HCT116 (cell line): Measurements from ENCODE around the gene AGBL1. TPM values are rescaled to one million over a fixed set of nuclear protein-coding genes. Genes with fewer than 3 reads are reported as not detected.

Experiments used
- ATAC-seq: fragments of 200-7000 bp; cut with Tn5 transposase; 2 replicates; pipeline ENCODE4 v1.9.1; 2020; ENCODE audit warnings: mild to moderate bottlenecking, moderate library complexity
- BruUV-seq: library from RNA; stranded (reverse); fragments of 400-500 nt; replicated peaks from 2 replicates; lab custom pipeline; 2021; lab: Mats Ljungman, UMichigan
- CTCF ChIA-PET: fragments of 300-600 bp; sonication (Branson Sonifier 250); formaldehyde crosslinking; loops from one replicate; lab custom pipeline; 2021; ENCODE audit warnings: antibody characterized with exemption; lab: Charles Lee
- POLR2A ChIA-PET: fragments of 300-600, 350-600 bp; sonication (Branson Sonifier 250); formaldehyde crosslinking; loops from one replicate; lab custom pipeline; 2021; ENCODE audit warnings: antibody characterized with exemption; lab: Charles Lee
- RAD21 ChIA-PET, 2 experiments: fragments of 300-600 bp; sonication (Branson Sonifier 250); formaldehyde crosslinking; loops; one replicate each; lab custom pipeline; 2023; ENCODE audit warnings: low total read pairs in 2 of 2; ENCODE audit not compliant: uncharacterized antibody in 2 of 2, unreplicated experiment in 2 of 2, low non-redundant PET in 1 of 2; lab: Charles Lee
- DNase-seq: peaks from one replicate; pipeline ENCODE4 v3.0.0-alpha.2; 2010; ENCODE audit warnings: low read depth, low spot score
- H2AFZ ChIP-seq: fragments of 200-600 bp; shearing (Covaris generic), sonication (generic); 2 replicates; pipeline ENCODE4 v1.6.1; 2017; ENCODE audit warnings: low read depth, mixed run types, mixed read lengths, antibody characterized with exemption, low read length; ENCODE audit not compliant: poor library complexity, severe bottlenecking
- H3K27ac ChIP-seq: 2 replicates; pipeline ENCODE4 v1.5.1; 2012; ENCODE audit warnings: low read depth, low read length
- H3K27me3 ChIP-seq: fragments of 200-600 bp; sonication (generic); 2 replicates; pipeline ENCODE4 v1.6.1; 2016; ENCODE audit warnings: mixed run types, low read length, mixed read lengths; ENCODE audit not compliant: insufficient read depth
- H3K36me3 ChIP-seq, 2 experiments: fragments of 200-500 bp in 1 of 2; fragments of 200-600 bp in 1 of 2; sonication (Bioruptor generic) in 1 of 2; sonication (generic) in 1 of 2; 2 replicates each; pipeline versions ENCODE4 v1.5.1 to v1.6.1; 2014 to 2016; ENCODE audit warnings: low read length in 2 of 2, inconsistent platforms in 1 of 2, mixed read lengths in 1 of 2, mixed run types in 1 of 2; ENCODE audit not compliant: insufficient read depth in 2 of 2, control insufficient read depth in 1 of 2
- H3K4me1 ChIP-seq, 2 experiments: fragments of 200-600 bp in 1 of 2; sonication (generic) in 1 of 2; 2 replicates each; pipeline versions ENCODE4 v1.5.1 to v1.6.1; 2012 to 2017; ENCODE audit warnings: low read length in 2 of 2, inconsistent platforms in 1 of 2, mild to moderate bottlenecking in 1 of 2, mixed read lengths in 1 of 2, mixed run types in 1 of 2, moderate library complexity in 1 of 2; ENCODE audit not compliant: insufficient read depth in 2 of 2, control insufficient read depth in 1 of 2
- H3K4me2 ChIP-seq: fragments of 200-600 bp; sonication (generic); 2 replicates; pipeline ENCODE4 v1.6.1; 2017; ENCODE audit warnings: mixed run types, low read length, mixed read lengths
- H3K4me3 ChIP-seq, 2 experiments: fragments of 200-600 bp in 1 of 2; sonication (generic) in 1 of 2; replicated peaks in 1 of 2; 2 replicates each; pipeline ENCODE4 v1.5.1; 2011 to 2016; ENCODE audit warnings: low read length in 2 of 2, control low read depth in 1 of 2, low read depth in 1 of 2, mild to moderate bottlenecking in 1 of 2, mixed read lengths in 1 of 2, mixed run types in 1 of 2
- H3K79me2 ChIP-seq: fragments of 200-600 bp; sonication (generic); 2 replicates; pipeline ENCODE4 v1.6.1; 2017; ENCODE audit warnings: mild to moderate bottlenecking, mixed run types, low read length, moderate library complexity, mixed read lengths; ENCODE audit not compliant: insufficient read depth
- H3K9ac ChIP-seq: fragments of 200-600 bp; sonication (generic); 2 replicates; pipeline ENCODE4 v1.6.1; 2016; ENCODE audit warnings: low read length, mixed read lengths
- H3K9me2 ChIP-seq: fragments of 200-600 bp; sonication (generic), shearing (Covaris generic); 2 replicates; pipeline ENCODE4 v1.6.1; 2017; ENCODE audit warnings: mixed run types, mild to moderate bottlenecking, moderate library complexity; ENCODE audit not compliant: insufficient read depth
- H3K9me3 ChIP-seq, 2 experiments: fragments of 200-500 bp in 1 of 2; fragments of 200-600 bp in 1 of 2; sonication (Bioruptor generic) in 1 of 2; sonication (generic) in 1 of 2; 2 replicates each; pipeline ENCODE4 v1.6.1; 2014 to 2017; ENCODE audit warnings: low read length in 2 of 2, mixed read lengths in 2 of 2, inconsistent platforms in 1 of 2, low read depth in 1 of 2, mild to moderate bottlenecking in 1 of 2, mixed run types in 1 of 2, moderate library complexity in 1 of 2; ENCODE audit not compliant: control insufficient read depth in 1 of 2, insufficient read depth in 1 of 2
- H4K20me1 ChIP-seq: fragments of 200-600 bp; sonication (generic), shearing (Covaris generic); 2 replicates; pipeline ENCODE4 v1.6.1; 2017; ENCODE audit warnings: mixed run types, mild to moderate bottlenecking, moderate library complexity; ENCODE audit not compliant: insufficient read depth
- ATF3 ChIP-seq: IDR thresholded peaks from 2 replicates; pipeline ENCODE4 v1.6.1; 2012
- CEBPB ChIP-seq: IDR thresholded peaks from 2 replicates; pipeline ENCODE4 v1.6.1; 2012; ENCODE audit warnings: low read depth
- CTCF ChIP-seq, 3 experiments: fragments of 200-600 bp in 1 of 3; sonication (generic) in 1 of 3; IDR thresholded peaks in 2 of 3; conservative IDR thresholded peaks in 1 of 3; 2 replicates each; pipeline ENCODE4 v1.5.1; 2012 to 2017; ENCODE audit warnings: low read depth in 2 of 3, low read length in 2 of 3, antibody characterized with exemption in 1 of 3, borderline replicate concordance in 1 of 3, control low read depth in 1 of 3, mild to moderate bottlenecking in 1 of 3, mixed read lengths in 1 of 3, mixed run types in 1 of 3, moderate library complexity in 1 of 3; ENCODE audit not compliant: insufficient read depth in 1 of 3
- EGR1 ChIP-seq: IDR thresholded peaks from 2 replicates; pipeline ENCODE4 v1.6.1; 2012; ENCODE audit warnings: low read depth
- EZH2 ChIP-seq: fragments of 200-600 bp; sonication (generic); IDR thresholded peaks from 2 replicates; pipeline ENCODE4 v1.6.1; 2017; ENCODE audit warnings: antibody characterized with exemption, mixed run types
- FOSL1 ChIP-seq: IDR thresholded peaks from 2 replicates; pipeline ENCODE4 v1.6.1; 2012; ENCODE audit warnings: low read depth
- JUND ChIP-seq: IDR thresholded peaks from 2 replicates; pipeline ENCODE4 v1.6.1; 2012
- POLR2A ChIP-seq: IDR thresholded peaks from 2 replicates; pipeline ENCODE4 v1.7.0; 2011; ENCODE audit warnings: borderline replicate concordance; ENCODE audit not compliant: insufficient read depth, insufficient read length; ENCODE audit errors: extremely low read depth
- POLR2AphosphoS5 ChIP-seq: IDR thresholded peaks from 2 replicates; pipeline ENCODE4 v1.6.1; 2011; ENCODE audit warnings: mild to moderate bottlenecking, low read depth, low read length, moderate library complexity
- RAD21 ChIP-seq: IDR thresholded peaks from 2 replicates; pipeline ENCODE4 v1.6.1; 2012; ENCODE audit warnings: low read depth, mild to moderate bottlenecking
- REST ChIP-seq: IDR thresholded peaks from 2 replicates; pipeline ENCODE4 v1.6.1; 2012; ENCODE audit warnings: low read depth
- SIN3A ChIP-seq: IDR thresholded peaks from 2 replicates; pipeline ENCODE4 v1.6.1; 2012; ENCODE audit warnings: low read depth
- SP1 ChIP-seq: IDR thresholded peaks from 2 replicates; pipeline ENCODE4 v1.6.1; 2012; ENCODE audit warnings: low read depth
- SRF ChIP-seq: IDR thresholded peaks from 2 replicates; pipeline ENCODE4 v1.6.1; 2012; ENCODE audit warnings: low read depth
- TCF7L2 ChIP-seq: IDR thresholded peaks from 2 replicates; pipeline ENCODE4 v1.7.0; 2011; ENCODE audit warnings: borderline replicate concordance, inconsistent platforms; ENCODE audit not compliant: insufficient read depth, insufficient read length; ENCODE audit errors: extremely low read depth
- YY1 ChIP-seq: IDR thresholded peaks from 2 replicates; pipeline ENCODE4 v1.6.1; 2011; ENCODE audit warnings: low read length, low read depth, moderate library complexity, mild to moderate bottlenecking; ENCODE audit not compliant: insufficient replicate concordance; ENCODE audit errors: extremely low read depth
- ZBTB33 ChIP-seq: IDR thresholded peaks from 2 replicates; pipeline ENCODE4 v1.6.1; 2011; ENCODE audit warnings: mild to moderate bottlenecking, low read length, moderate library complexity; ENCODE audit not compliant: insufficient replicate concordance; ENCODE audit errors: extremely low read depth
- ZFX ChIP-seq: fragments of 450-650 bp; IDR thresholded peaks from 2 replicates; pipeline ENCODE4 v1.6.1; 2017
- ZNF274 ChIP-seq: fragments of 200-500 bp; sonication (Bioruptor generic); IDR thresholded peaks from 2 replicates; pipeline ENCODE4 v1.6.1; 2014; ENCODE audit warnings: mild to moderate bottlenecking, low read depth, low read length, inconsistent platforms
- intact Hi-C: fragments of 100-400 bp; cut with micrococcal nuclease; formaldehyde crosslinking; loops from 2 replicates; pipeline ENCODE4 v1.10.0; 2022
- total RNA-seq: library from RNA; stranded (reverse); gene quantifications from one replicate; pipeline ENCODE4 v1.2.1, GENCODE V29; 2021; ENCODE audit not compliant: unreplicated experiment

Gene AGBL1
- total RNA-seq, 1 experiment from 2014 or later, result not detected

DNA sequence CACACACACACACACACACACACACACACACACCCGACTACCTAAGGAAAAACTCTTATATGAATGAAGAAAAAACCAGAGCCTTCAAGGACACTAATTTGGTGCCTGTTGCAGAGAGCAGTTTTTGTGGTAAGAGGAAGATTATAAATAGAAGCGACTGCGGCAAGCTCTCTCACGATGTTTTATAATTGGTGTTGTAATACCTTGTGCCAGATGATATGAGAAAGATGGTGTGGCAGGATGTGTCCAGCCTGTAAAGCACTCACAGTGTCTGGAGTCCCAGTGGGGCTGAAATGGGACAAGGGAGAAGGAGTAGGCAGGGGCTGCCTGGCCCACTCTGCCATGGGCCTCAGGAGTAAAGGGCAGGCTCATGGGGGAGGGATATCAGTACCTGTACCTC lies 839.9 kb downstream of the AGBL1 start:
- Histone ChIP-seq H2AFZ (no peak overlapping the region), H3K9me2 (no peaks in the 10 kb centered on the region), H3K27me3 (no peaks in the 10 kb centered on the region), H3K27ac (no peak overlapping the region), H3K79me2 (no peaks in the 10 kb centered on the region), H3K4me3 (no peak overlapping the region), H3K4me2 (no peak overlapping the region), H3K36me3 (no peaks in the 10 kb centered on the region), H3K4me1 (no peaks in the 10 kb centered on the region), H3K9me3 (peaks cover 7 to 21% of the 10 kb centered on the region in 2 experiments; a peak in 2 of 4 replicates), H3K9ac (no peak overlapping the region), H4K20me1 (no peaks in the 10 kb centered on the region)
- TF ChIP-seq RAD21, result no peak
- TF ChIP-seq JUND, result no peak
- no peak for TF ChIP-seq TCF7L2
- no peak for TF ChIP-seq POLR2AphosphoS5
- no peak for TF ChIP-seq REST
- no peak for TF ChIP-seq ZNF274
- TF ChIP-seq POLR2A, result no peak
- no peak for TF ChIP-seq EGR1
- no peak for TF ChIP-seq ZFX
- TF ChIP-seq SIN3A, result no peak
- TF ChIP-seq CEBPB, result no peak
- no peak for TF ChIP-seq ATF3
- no peak for TF ChIP-seq FOSL1
- no peak for TF ChIP-seq CTCF (IDR thresholded peaks at IDR 0.05 in 2 of 3, conservative IDR thresholded peaks at IDR 0.05 in 1 of 3; ENCODE audit: borderline replicate concordance in 1 of 3, insufficient read depth in 1 of 3, low read depth in 2 of 3, low read length in 2 of 3)
- TF ChIP-seq EZH2, result no peak
- no peak for TF ChIP-seq ZBTB33
- TF ChIP-seq YY1, result no peak
- no peak for TF ChIP-seq SP1
- no peak for TF ChIP-seq SRF
- ChIA-PET CTCF (no interaction called here), POLR2A (no interaction called here), RAD21 (no interaction called here)
- intact Hi-C loops, result no loop called here
- DNase-seq, result no peak
- ATAC-seq, result no peak
- no TSS peak for BruUV-seq
